HCT116 (cell line): ENCODE data around the gene AKAP13. TPM values are rescaled to one million over a fixed set of nuclear protein-coding genes. Genes with fewer than 3 reads are reported as not detected.

Source experiments
- ATAC-seq: fragments of 200-7000 bp; cut with Tn5 transposase; 2 replicates; pipeline ENCODE4 v1.9.1; 2020; ENCODE audit warnings: mild to moderate bottlenecking, moderate library complexity
- BruUV-seq: library from RNA; stranded (reverse); fragments of 400-500 nt; replicated peaks from 2 replicates; lab custom pipeline; 2021; lab: Mats Ljungman, UMichigan
- CTCF ChIA-PET: fragments of 300-600 bp; sonication (Branson Sonifier 250); formaldehyde crosslinking; loops from one replicate; lab custom pipeline; 2021; ENCODE audit warnings: antibody characterized with exemption; lab: Charles Lee
- POLR2A ChIA-PET: fragments of 300-600, 350-600 bp; sonication (Branson Sonifier 250); formaldehyde crosslinking; loops from one replicate; lab custom pipeline; 2021; ENCODE audit warnings: antibody characterized with exemption; lab: Charles Lee
- RAD21 ChIA-PET, 2 experiments: fragments of 300-600 bp; sonication (Branson Sonifier 250); formaldehyde crosslinking; loops; one replicate each; lab custom pipeline; 2023; ENCODE audit warnings: low total read pairs in 2 of 2; ENCODE audit not compliant: uncharacterized antibody in 2 of 2, unreplicated experiment in 2 of 2, low non-redundant PET in 1 of 2; lab: Charles Lee
- DNase-seq: peaks from one replicate; pipeline ENCODE4 v3.0.0-alpha.2; 2010; ENCODE audit warnings: low read depth, low spot score
- H2AFZ ChIP-seq: fragments of 200-600 bp; shearing (Covaris generic), sonication (generic); 2 replicates; pipeline ENCODE4 v1.6.1; 2017; ENCODE audit warnings: low read depth, mixed run types, mixed read lengths, antibody characterized with exemption, low read length; ENCODE audit not compliant: poor library complexity, severe bottlenecking
- H3K27ac ChIP-seq: 2 replicates; pipeline ENCODE4 v1.5.1; 2012; ENCODE audit warnings: low read depth, low read length
- H3K27me3 ChIP-seq: fragments of 200-600 bp; sonication (generic); 2 replicates; pipeline ENCODE4 v1.6.1; 2016; ENCODE audit warnings: mixed run types, low read length, mixed read lengths; ENCODE audit not compliant: insufficient read depth
- H3K36me3 ChIP-seq, 2 experiments: fragments of 200-500 bp in 1 of 2; fragments of 200-600 bp in 1 of 2; sonication (Bioruptor generic) in 1 of 2; sonication (generic) in 1 of 2; 2 replicates each; pipeline versions ENCODE4 v1.5.1 to v1.6.1; 2014 to 2016; ENCODE audit warnings: low read length in 2 of 2, inconsistent platforms in 1 of 2, mixed read lengths in 1 of 2, mixed run types in 1 of 2; ENCODE audit not compliant: insufficient read depth in 2 of 2, control insufficient read depth in 1 of 2
- H3K4me1 ChIP-seq, 2 experiments: fragments of 200-600 bp in 1 of 2; sonication (generic) in 1 of 2; 2 replicates each; pipeline versions ENCODE4 v1.5.1 to v1.6.1; 2012 to 2017; ENCODE audit warnings: low read length in 2 of 2, inconsistent platforms in 1 of 2, mild to moderate bottlenecking in 1 of 2, mixed read lengths in 1 of 2, mixed run types in 1 of 2, moderate library complexity in 1 of 2; ENCODE audit not compliant: insufficient read depth in 2 of 2, control insufficient read depth in 1 of 2
- H3K4me2 ChIP-seq: fragments of 200-600 bp; sonication (generic); 2 replicates; pipeline ENCODE4 v1.6.1; 2017; ENCODE audit warnings: mixed run types, low read length, mixed read lengths
- H3K4me3 ChIP-seq, 2 experiments: fragments of 200-600 bp in 1 of 2; sonication (generic) in 1 of 2; replicated peaks in 1 of 2; 2 replicates each; pipeline ENCODE4 v1.5.1; 2011 to 2016; ENCODE audit warnings: low read length in 2 of 2, control low read depth in 1 of 2, low read depth in 1 of 2, mild to moderate bottlenecking in 1 of 2, mixed read lengths in 1 of 2, mixed run types in 1 of 2
- H3K79me2 ChIP-seq: fragments of 200-600 bp; sonication (generic); 2 replicates; pipeline ENCODE4 v1.6.1; 2017; ENCODE audit warnings: mild to moderate bottlenecking, mixed run types, low read length, moderate library complexity, mixed read lengths; ENCODE audit not compliant: insufficient read depth
- H3K9ac ChIP-seq: fragments of 200-600 bp; sonication (generic); 2 replicates; pipeline ENCODE4 v1.6.1; 2016; ENCODE audit warnings: low read length, mixed read lengths
- H3K9me2 ChIP-seq: fragments of 200-600 bp; sonication (generic), shearing (Covaris generic); 2 replicates; pipeline ENCODE4 v1.6.1; 2017; ENCODE audit warnings: mixed run types, mild to moderate bottlenecking, moderate library complexity; ENCODE audit not compliant: insufficient read depth
- H3K9me3 ChIP-seq, 2 experiments: fragments of 200-500 bp in 1 of 2; fragments of 200-600 bp in 1 of 2; sonication (Bioruptor generic) in 1 of 2; sonication (generic) in 1 of 2; 2 replicates each; pipeline ENCODE4 v1.6.1; 2014 to 2017; ENCODE audit warnings: low read length in 2 of 2, mixed read lengths in 2 of 2, inconsistent platforms in 1 of 2, low read depth in 1 of 2, mild to moderate bottlenecking in 1 of 2, mixed run types in 1 of 2, moderate library complexity in 1 of 2; ENCODE audit not compliant: control insufficient read depth in 1 of 2, insufficient read depth in 1 of 2
- H4K20me1 ChIP-seq: fragments of 200-600 bp; sonication (generic), shearing (Covaris generic); 2 replicates; pipeline ENCODE4 v1.6.1; 2017; ENCODE audit warnings: mixed run types, mild to moderate bottlenecking, moderate library complexity; ENCODE audit not compliant: insufficient read depth
- ATF3 ChIP-seq: IDR thresholded peaks from 2 replicates; pipeline ENCODE4 v1.6.1; 2012
- CTCF ChIP-seq, 3 experiments: fragments of 200-600 bp in 1 of 3; sonication (generic) in 1 of 3; IDR thresholded peaks in 2 of 3; conservative IDR thresholded peaks in 1 of 3; 2 replicates each; pipeline ENCODE4 v1.5.1; 2012 to 2017; ENCODE audit warnings: low read depth in 2 of 3, low read length in 2 of 3, antibody characterized with exemption in 1 of 3, borderline replicate concordance in 1 of 3, control low read depth in 1 of 3, mild to moderate bottlenecking in 1 of 3, mixed read lengths in 1 of 3, mixed run types in 1 of 3, moderate library complexity in 1 of 3; ENCODE audit not compliant: insufficient read depth in 1 of 3
- EGR1 ChIP-seq: IDR thresholded peaks from 2 replicates; pipeline ENCODE4 v1.6.1; 2012; ENCODE audit warnings: low read depth
- EZH2phosphoT487 ChIP-seq: fragments of 200-600 bp; IDR thresholded peaks from 2 replicates; pipeline ENCODE4 v1.6.1; 2018; ENCODE audit warnings: antibody characterized with exemption, borderline replicate concordance
- FOSL1 ChIP-seq: IDR thresholded peaks from 2 replicates; pipeline ENCODE4 v1.6.1; 2012; ENCODE audit warnings: low read depth
- JUND ChIP-seq: IDR thresholded peaks from 2 replicates; pipeline ENCODE4 v1.6.1; 2012
- MAX ChIP-seq: IDR thresholded peaks from 2 replicates; pipeline ENCODE4 v1.6.1; 2012
- POLR2A ChIP-seq: IDR thresholded peaks from 2 replicates; pipeline ENCODE4 v1.7.0; 2011; ENCODE audit warnings: borderline replicate concordance; ENCODE audit not compliant: insufficient read depth, insufficient read length; ENCODE audit errors: extremely low read depth
- RAD21 ChIP-seq: IDR thresholded peaks from 2 replicates; pipeline ENCODE4 v1.6.1; 2012; ENCODE audit warnings: low read depth, mild to moderate bottlenecking
- SIN3A ChIP-seq: IDR thresholded peaks from 2 replicates; pipeline ENCODE4 v1.6.1; 2012; ENCODE audit warnings: low read depth
- SP1 ChIP-seq: IDR thresholded peaks from 2 replicates; pipeline ENCODE4 v1.6.1; 2012; ENCODE audit warnings: low read depth
- SRF ChIP-seq: IDR thresholded peaks from 2 replicates; pipeline ENCODE4 v1.6.1; 2012; ENCODE audit warnings: low read depth
- ZFX ChIP-seq: fragments of 450-650 bp; IDR thresholded peaks from 2 replicates; pipeline ENCODE4 v1.6.1; 2017
- ZNF274 ChIP-seq: fragments of 200-500 bp; sonication (Bioruptor generic); IDR thresholded peaks from 2 replicates; pipeline ENCODE4 v1.6.1; 2014; ENCODE audit warnings: mild to moderate bottlenecking, low read depth, low read length, inconsistent platforms
- intact Hi-C: fragments of 100-400 bp; cut with micrococcal nuclease; formaldehyde crosslinking; loops from 2 replicates; pipeline ENCODE4 v1.10.0; 2022
- total RNA-seq: library from RNA; stranded (reverse); gene quantifications from one replicate; pipeline ENCODE4 v1.2.1, GENCODE V29; 2021; ENCODE audit not compliant: unreplicated experiment

The AKAP13 gene
- total RNA-seq, 1 experiment from 2014 or later: 43.1 TPM

- Histone ChIP-seq H3K4me1 (no peaks in the 10 kb centered on the region), H3K79me2 (no peaks in the 10 kb centered on the region), H3K27me3 (no peaks in the 10 kb centered on the region)
- BruUV-seq: TSS peak; percentile 14
- POLR2A ChIA-PET: no interaction called here
- TF ChIP-seq ZFX: no peak
- TF ChIP-seq POLR2A: no peak
- TF ChIP-seq JUND: no peak
- TF ChIP-seq RAD21: no peak
- TF ChIP-seq MAX: no peak
- TF ChIP-seq SP1: no peak
- no peak for TF ChIP-seq SRF
- TF ChIP-seq EGR1: no peak
- no peak for TF ChIP-seq EZH2phosphoT487
- TF ChIP-seq ATF3: no peak
- TF ChIP-seq, all 23 proteins: peak for 0
- ChIA-PET RAD21 (no interaction called here), CTCF (no interaction called here)
- Histone ChIP-seq H4K20me1 (no peaks in the 10 kb centered on the region), H3K9me2 (no peaks in the 10 kb centered on the region), H3K4me2 (no peak overlapping the region), H3K9me3 (no peaks in the 10 kb centered on the region), H3K36me3 (peaks cover 0 to 17% of the 10 kb centered on the region in 2 experiments; a peak in 2 of 4 replicates), H2AFZ (no peak overlapping the region), H3K27ac (no peak overlapping the region), H3K4me3 (no peak overlapping the region), H3K9ac (no peak overlapping the region)
- ATAC-seq (no peak), DNase-seq (no peak)
- intact Hi-C loops: no loop called here
These were observed 364.6 kb downstream of the AKAP13 start for GRCh38 chr15:85745023-85745422.

- Histone ChIP-seq H3K27ac (no peak overlapping the region), H3K4me2 (no peak overlapping the region), H3K79me2 (no peaks in the 10 kb centered on the region), H3K9ac (no peak overlapping the region), H3K36me3 (peaks cover 0 to 17% of the 10 kb centered on the region in 2 experiments; a peak in 2 of 4 replicates), H3K4me1 (no peaks in the 10 kb centered on the region), H3K27me3 (no peaks in the 10 kb centered on the region), H3K4me3 (no peak overlapping the region), H4K20me1 (no peaks in the 10 kb centered on the region), H3K9me3 (no peaks in the 10 kb centered on the region), H2AFZ (no peak overlapping the region), H3K9me2 (no peaks in the 10 kb centered on the region)
- TF ChIP-seq SIN3A: no peak
- no peak for TF ChIP-seq FOSL1
- TF ChIP-seq RAD21: no peak
- TF ChIP-seq SP1: no peak
- TF ChIP-seq MAX: no peak
- TF ChIP-seq ZNF274: no peak
- TF ChIP-seq CTCF (IDR thresholded peaks at IDR 0.05 in 2 of 3, conservative IDR thresholded peaks at IDR 0.05 in 1 of 3; ENCODE audit: borderline replicate concordance in 1 of 3, insufficient read depth in 1 of 3, low read depth in 2 of 3, low read length in 2 of 3): no peak
- no peak for DNase-seq
- no TSS peak for BruUV-seq
- ChIA-PET RAD21 (no interaction called here), CTCF (no interaction called here), POLR2A (no interaction called here)
- intact Hi-C loops: no loop called here
- no peak for ATAC-seq
These were observed 365.2 kb downstream of the AKAP13 start for GRCh38 chr15:85745525-85746150.
